ENCODE measurements around the gene EPHA4.

Gene EPHA4

GRCh38 chr2:221572219-221572820, at the start of gene EPHA4:
Gene EPHA4 (minus strand): TSS chr2:221572304. CDS start chr2:221572248, 56 bp downstream.
- peak; percentile 87 for DNase-seq

GRCh38 chr2:221618007-221618406, 45.9 kb upstream of the EPHA4 start:
- DNase-seq: no peak

- DNase-seq: no peak
Measured at GRCh38 chr2:221616561-221616960, 44.5 kb upstream of the EPHA4 start.

GRCh38 chr2:221614274-221614673, 42.2 kb upstream of the EPHA4 start:
- no peak for DNase-seq

GRCh38 chr2:221612800-221613199, 40.7 kb upstream of the EPHA4 start:
- DNase-seq: no peak

- no peak for DNase-seq
Measured at GRCh38 chr2:221612161-221612560, 40.1 kb upstream of the EPHA4 start.

GRCh38 chr2:221610675-221611074, 38.6 kb upstream of the EPHA4 start:
- DNase-seq: no peak

GRCh38 chr2:221610255-221610654, 38.2 kb upstream of the EPHA4 start:
- no peak for DNase-seq

- DNase-seq: no peak
Measured at GRCh38 chr2:221608442-221608841, 36.3 kb upstream of the EPHA4 start.

GRCh38 chr2:221606424-221606823, 34.3 kb upstream of the EPHA4 start:
- DNase-seq: no peak

- no peak for DNase-seq
Measured at GRCh38 chr2:221605751-221606240, 33.7 kb upstream of the EPHA4 start.

- no peak for DNase-seq
Measured at GRCh38 chr2:221602938-221603337, 30.8 kb upstream of the EPHA4 start.

- no peak for DNase-seq
Measured at GRCh38 chr2:221601376-221601775, 29.3 kb upstream of the EPHA4 start.

- no peak for DNase-seq
Measured at GRCh38 chr2:221600388-221600787, 28.3 kb upstream of the EPHA4 start.

GRCh38 chr2:221596192-221596591, 24.1 kb upstream of the EPHA4 start:
- no peak for DNase-seq

- DNase-seq: no peak
Measured at GRCh38 chr2:221590861-221591365, 18.8 kb upstream of the EPHA4 start.

- no peak for DNase-seq
Measured at GRCh38 chr2:221589696-221590095, 17.6 kb upstream of the EPHA4 start.

- DNase-seq: no peak
Measured at GRCh38 chr2:221588306-221588985, 16.3 kb upstream of the EPHA4 start.

- no peak for DNase-seq
Measured at GRCh38 chr2:221581986-221582385, 9.9 kb upstream of the EPHA4 start.

GRCh38 chr2:221574231-221574570, 2.1 kb upstream of the EPHA4 start:
- DNase-seq: no peak

- peak; percentile 80 for DNase-seq
Measured at GRCh38 chr2:221573430-221574230, 1.5 kb upstream of the EPHA4 start.

GRCh38 chr2:221572821-221573429, 821 bp upstream of the EPHA4 start:
- DNase-seq: peak; percentile 29

- peak; percentile 28 for DNase-seq
Measured at GRCh38 chr2:221571551-221572218, 419 bp downstream of the EPHA4 start.

Measured in activated gamma-delta T cell treated with Interleukin-2 at 50 U/mL for 16 hours (primary cell).